ENCODE results near the gene IGSF3.

IGSF3 gene

DNA sequence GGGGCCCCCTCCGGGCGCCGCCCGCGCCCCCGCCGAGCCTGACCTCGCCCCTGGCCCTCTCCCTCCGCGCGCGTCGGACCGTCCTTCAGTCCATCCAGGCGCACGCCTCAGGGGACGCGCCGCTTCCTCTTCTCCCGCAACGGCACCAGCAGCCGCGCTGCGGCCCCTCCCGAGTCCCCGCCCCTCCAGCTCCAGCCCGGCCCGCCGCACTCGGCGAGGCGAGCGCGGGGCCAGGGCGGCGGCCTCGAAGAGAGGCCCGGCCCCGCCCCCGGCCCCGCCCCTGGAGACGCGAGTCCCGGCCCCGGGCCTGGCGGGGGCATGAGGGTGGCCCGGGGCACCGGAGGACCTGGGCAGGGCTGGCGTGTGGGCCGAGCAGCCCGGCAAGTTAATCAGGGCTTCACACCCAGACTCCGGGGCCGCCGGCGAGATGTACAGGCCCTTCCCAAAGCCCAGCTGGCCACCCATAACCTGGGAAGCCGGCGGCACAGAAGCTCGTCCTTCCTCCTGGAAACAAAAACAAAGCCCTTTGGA lies at the start of gene IGSF3:
Gene IGSF3 (minus strand): TSS at position 159 of the 531 bp plus-strand sequence. CDS start 1,407 bp downstream, outside the sequence.
- DNase-seq, result peak; percentile 71

DNA sequence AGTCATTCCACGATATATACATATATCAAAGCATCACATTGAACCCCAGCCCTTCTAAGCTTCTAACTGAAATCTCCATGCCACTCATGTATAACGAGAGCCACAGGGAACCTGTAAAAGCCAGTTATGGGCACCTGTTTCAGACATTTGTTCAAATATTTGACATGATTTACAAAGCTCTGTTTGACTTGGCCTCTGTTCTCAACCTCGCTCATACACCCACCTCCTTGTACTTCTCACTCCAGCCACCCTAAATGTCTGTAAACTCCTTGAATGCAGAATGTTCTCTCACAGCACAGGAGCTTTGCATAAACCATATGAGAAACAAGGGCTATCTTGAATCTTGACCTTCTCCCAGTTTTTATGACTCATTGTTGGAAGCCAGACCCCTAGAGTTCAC lies 49.8 kb upstream of the IGSF3 start:
- DNase-seq, result no peak

DNA sequence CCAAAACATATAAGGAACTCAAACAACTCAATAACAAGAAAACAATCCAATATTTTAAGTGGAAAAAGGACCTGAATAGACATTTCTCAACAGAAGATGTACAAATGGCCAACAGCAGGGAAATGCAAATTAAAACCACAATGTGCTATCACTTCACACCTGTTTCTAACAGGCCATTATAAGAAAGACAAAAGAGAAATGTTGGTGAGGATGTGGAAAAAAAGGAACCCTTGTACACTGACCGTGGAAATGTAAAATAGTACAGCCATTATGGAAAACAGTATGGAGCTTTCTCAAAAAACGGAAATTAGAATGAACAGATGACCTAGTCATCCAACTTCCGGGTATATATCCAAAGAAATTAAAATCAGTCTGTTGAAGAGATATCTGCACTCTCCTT lies 48.9 kb upstream of the IGSF3 start:
- no peak for DNase-seq

DNA sequence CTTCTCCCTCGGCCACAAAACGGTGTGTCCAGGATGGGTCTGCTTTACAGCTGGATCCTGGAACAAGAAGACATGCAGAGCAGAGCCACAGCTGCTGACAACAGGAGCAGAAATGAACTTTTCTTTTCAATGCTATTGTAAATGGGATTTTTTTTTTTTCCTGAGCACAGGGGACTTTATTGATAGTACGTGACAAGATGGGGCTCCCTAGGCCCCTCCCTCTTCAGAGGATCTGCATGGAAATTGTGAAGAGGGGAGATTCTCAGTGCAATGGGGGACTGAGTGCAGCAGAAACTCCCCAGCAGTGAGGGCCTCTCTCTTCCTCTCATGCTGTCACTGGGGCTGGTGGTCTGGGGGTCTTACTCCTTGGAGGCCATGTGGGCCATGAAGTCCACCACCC lies 45.9 kb upstream of the IGSF3 start:
- DNase-seq, result no peak

DNA sequence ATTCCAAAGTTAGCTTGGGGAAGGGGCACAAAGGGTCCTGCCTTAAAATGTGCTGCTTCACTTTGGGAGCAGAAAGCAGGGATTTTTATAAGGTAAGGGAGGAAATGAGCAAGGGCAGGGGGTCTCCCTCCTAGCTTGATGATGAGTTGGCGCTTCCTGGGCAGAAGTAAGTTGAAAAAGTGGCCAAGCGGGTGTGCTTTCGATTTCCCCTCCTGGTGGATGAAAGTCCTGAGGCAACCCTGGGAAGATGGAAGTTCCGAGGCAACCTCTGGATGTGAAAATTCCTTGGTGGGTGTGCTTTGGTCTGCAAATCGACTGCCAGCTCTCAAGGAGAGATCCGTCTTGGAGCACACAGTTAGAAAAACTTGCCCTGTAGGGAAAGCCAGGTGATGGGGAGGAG lies 45.0 kb upstream of the IGSF3 start:
- no peak for DNase-seq

DNA sequence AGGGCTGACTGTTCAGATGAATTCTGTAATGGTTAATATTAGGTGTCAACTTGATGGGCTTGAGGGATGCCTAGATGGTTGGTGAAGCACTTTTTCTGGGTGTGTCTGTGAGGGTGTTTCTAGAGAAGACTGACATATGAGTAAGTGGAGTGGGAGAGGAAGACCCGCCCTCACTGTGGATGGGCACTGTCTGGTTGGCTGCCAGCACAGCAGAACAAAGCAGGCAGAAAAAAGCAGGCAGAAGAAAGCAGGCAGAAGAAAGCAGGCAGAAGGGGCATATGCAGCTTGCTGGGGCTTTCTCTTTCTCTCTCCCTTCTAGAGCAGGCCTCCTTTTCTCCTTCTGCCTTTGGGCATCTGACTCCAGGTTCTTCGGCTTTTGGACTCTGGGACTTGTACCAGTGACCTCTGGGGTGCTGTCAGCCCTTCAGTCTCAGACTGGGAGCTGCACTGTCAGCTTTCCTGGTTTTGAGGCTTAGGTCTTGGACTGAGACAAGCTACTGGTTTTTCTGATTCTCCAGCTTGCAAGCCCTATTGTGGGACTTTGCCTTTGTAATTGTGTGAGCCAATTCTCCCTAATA lies 43.8 kb upstream of the IGSF3 start:
- no peak for DNase-seq

DNA sequence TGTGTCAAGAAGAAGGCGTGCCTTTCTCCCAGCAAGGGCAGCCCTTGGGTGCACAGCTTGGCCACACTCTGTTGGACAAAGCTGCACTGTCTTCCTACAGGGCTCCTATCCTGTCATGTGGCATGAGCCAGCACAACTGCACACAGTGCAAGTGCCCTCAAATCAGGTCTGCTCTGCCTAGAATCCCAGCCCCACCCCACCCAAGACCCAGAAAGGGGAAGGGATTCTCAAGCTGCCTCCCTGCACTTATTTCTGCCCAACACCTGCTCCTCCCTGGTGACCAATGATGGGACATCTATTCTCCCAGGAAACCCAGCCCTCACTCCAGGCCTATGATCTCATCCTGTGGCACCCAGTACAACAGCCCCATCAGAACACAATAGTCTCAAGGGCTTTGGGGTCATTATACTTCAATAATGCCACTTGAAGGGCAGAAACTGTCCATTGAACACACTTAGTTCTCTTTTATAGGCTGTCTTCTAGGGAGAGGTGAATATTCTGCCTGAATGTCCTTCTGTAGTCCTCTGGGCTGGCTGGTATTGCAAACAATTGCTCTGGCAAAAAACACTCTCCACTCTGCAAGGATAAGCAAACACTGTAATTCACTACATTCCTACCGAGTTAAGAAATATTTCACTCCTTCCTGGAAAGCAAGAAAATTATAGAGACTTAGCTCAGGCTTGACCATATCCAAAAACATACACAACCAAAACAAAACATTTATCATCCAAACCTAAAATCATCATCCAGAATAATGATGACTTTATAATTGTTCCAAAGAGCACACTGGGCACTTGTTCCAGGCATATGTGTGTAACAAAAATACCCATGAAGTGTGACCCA lies 43.1 kb upstream of the IGSF3 start:
- no peak for DNase-seq

DNA sequence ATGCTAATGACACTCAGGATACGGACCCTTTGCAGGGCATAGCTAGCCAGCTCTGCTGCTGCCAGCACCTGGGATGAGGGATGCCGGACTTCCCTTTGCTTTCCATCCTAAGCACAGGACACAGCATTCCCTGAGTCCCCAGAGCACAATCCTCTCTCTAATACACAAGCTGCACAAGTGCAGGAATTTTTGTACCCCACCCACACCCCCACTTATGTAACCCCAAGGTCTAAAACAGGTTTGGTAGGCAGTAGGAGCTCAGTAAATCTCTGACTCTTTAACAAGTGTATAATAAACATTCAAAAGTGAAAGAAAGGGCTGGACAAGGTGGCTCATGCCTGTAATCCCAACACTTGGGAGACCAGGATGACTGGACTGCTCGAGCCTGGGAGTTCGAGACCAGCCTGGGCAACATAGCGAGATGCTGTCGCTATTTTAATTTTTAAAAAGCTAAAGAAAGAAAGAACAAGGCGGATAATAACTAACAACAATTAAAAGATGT lies 42.2 kb upstream of the IGSF3 start:
- no peak for DNase-seq

DNA sequence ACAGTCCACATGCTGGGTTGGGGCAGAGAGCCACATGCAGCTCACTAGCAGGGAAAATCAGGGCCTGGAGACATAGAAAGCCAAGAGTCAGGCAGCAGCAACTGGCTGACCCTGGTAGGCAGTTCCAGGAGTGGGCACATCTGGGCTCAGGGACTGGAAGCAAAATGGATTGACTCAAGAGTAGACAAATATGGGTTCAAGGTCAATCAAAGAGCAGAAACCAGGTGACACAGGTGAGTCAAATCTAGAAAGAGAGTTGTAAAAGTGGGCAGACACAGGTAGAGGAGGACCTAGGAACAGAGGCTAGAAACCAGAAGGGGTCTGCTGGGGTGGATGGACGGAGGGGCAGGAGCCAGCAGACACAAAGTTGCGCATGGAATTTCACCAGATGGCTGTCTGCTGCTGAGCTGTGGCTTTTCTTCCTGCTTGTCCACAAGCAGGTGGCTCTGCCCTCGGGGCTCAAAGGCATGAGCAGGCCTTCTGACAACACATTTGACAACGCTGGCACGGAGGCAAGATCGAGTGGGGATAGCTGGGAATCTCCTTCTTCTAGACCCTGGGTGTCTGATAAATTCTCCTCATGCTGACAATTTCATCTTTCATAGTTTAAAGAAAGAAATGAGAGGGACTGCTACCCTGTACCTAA lies 40.8 kb upstream of the IGSF3 start:
- DNase-seq, result no peak

DNA sequence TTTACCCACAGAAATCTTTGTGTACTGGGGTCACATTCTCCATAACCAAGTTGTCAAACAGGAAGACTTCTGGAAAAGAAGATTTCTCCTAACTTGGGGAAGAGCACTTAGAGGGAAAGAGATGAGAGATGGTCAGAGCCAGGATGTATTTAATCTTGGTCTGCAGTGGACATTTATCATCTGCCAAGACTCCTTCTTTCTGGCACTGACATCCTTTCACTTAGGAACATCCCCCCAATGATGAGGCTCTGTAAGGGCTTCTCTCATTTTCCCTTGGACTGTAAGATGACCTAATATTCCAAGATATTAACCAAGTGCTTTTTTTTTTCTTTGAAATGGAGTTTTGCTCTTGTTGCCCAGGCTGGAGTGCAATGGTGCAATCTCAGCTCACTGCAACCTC lies 39.3 kb upstream of the IGSF3 start:
- DNase-seq, result no peak

DNA sequence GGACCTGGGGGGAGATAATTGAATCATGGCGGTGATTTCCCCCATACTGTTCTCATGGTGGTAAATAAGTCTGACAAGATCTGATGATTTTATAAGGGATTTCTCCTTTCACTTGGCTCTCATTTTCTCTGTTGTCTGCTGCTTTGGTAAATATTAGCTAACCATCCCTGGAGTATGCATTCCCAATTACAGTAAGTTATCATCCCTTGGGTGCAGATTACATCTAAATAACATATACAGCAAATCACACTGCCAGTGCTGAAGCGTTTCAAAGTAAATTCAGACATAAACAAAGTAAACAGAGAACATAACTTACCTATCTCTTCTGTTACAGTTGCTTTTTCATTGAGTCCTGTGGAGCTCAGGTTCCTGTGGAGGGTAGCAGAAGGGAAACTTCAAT lies 38.6 kb upstream of the IGSF3 start:
- DNase-seq, result no peak

DNA sequence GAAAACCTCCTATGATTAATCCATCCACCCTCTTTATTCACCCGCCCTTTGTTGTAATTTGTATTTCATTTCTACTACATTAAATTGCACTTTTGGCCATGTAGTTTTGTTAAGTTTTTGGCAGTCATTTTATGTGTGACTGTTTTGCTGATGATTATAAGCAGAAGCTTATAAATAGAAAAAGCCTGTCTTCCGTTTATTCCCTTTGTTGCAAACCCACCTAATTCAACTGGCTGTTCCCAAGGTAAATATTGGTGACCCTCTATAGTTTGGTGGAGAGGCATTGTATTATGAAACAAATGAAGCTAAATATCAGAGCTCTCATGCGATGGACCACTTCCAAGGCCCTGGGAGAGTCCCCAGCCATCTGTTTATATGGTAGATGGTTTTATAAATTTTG lies 36.7 kb upstream of the IGSF3 start:
- DNase-seq, result no peak

DNA sequence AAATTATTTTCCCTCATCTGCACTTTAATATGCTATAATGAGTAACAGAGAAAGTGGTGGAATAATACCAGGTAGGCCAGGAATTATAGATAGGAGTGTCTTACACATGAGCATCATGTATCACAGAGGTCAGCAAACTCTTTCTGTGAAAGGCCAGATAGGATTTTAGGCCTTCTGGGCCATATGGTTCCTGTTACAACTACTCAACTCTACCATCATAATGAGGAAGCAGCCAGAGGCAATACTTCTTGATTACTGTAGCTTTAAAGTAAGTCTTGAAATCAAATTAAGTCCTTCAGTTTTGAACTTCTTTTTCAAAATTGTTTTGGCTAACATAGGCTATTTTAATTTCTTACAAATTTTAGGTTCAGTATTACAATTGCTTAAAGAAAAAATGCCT lies 32.1 kb upstream of the IGSF3 start:
- DNase-seq, result no peak

DNA sequence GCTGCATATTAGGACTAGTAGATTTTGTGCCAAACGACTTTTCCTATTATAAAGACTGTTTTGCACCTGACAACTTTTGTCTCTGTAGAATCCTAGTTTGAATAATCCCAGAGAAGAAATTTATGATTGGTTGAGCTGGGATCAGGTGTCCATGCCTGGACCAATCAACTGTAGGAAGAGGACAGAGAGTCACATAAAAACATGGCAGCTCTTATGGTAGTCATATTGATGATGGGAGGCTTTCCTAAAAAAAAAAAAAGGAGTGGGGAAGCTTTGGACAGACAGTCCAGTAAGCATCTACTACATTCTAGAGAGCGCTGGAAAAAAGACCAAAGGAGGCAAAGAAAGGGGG lies 30.7 kb upstream of the IGSF3 start:
- no peak for DNase-seq

DNA sequence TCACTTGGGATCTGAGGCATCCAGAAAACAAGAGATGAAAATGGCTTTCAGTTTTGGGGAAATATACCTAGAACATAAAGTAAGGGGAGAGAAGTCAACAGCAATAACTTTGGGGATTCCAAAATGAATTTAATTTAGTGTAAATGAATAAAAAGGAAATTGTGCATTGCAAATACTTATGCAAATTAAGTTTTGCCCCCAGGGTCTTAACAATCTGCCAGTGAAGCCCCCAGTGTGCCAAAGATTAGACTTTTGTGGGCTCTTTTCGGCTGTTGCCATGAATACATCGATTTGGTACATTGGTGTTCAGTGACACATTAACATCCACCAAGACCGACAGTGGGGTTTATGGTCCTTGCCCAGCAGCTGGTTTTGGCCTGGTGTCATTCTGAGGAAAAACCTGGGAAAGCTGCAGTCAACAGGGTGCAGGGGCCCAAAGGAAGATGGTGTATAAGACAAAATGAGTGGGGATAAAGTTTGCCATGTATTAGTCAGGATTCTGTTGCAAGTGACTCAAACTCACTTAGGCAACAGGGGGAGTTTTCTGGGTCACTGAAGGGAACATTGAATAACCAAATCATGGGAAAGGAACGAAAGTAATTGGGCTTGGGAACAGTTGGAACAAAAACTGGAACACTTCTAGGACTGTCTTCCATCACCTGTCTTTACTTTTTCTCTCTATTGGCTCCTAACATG lies 30.2 kb upstream of the IGSF3 start:
- DNase-seq, result no peak

DNA sequence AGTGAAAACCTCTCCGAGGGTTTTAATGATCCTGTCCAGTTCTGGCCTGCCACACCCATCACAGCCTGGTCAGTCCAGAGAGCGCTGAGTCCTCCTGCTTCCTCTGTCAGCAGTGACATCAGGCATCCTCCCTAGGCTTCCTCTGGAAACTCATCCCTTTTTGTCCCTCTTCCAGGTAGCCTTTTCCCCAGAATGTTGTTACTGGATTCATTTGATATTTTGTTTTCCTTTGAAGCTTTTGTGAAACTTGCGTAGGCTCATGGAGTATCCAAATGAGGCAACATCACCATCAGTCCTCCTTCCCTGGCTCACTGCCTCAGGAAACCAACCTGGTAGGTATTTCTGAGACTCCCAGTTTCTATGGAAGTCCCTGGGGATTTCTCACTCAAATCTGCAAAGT lies 27.0 kb upstream of the IGSF3 start:
- DNase-seq, result no peak

DNA sequence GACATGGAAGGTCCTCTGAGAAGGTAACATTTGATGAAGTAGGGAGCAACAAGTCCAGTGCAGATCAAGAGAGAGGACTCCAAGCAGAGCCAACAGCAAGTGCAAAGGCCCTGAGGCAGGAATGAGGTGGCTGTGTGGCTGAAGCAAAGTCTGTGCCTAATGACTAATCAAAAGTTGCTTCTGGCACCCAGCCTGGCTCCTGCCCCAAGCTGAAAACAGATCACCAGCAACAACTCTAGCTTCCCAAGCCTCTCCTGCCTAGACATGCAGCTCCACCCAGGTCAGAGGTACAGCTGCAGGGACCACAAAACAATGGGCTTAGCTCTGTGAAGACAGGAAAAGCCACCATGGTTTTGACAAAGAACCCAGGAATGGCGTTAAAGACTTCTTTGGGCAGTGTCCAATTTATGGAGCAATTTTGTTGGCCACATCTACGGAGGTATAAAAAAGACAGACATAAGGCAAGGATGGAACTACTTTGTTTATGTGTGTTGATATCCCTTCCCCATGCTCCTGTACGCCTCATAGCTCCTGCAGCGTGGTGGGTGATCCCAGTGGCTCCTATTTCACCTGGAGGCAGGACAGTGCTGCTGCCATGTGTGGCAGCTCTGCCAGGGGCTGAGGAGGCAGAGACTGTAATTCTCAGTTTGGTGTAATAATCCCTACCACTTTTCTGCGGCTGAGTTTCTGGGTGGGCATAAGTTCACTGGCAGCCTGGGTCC lies 26.4 kb upstream of the IGSF3 start:
- DNase-seq, result peak; percentile 15

DNA sequence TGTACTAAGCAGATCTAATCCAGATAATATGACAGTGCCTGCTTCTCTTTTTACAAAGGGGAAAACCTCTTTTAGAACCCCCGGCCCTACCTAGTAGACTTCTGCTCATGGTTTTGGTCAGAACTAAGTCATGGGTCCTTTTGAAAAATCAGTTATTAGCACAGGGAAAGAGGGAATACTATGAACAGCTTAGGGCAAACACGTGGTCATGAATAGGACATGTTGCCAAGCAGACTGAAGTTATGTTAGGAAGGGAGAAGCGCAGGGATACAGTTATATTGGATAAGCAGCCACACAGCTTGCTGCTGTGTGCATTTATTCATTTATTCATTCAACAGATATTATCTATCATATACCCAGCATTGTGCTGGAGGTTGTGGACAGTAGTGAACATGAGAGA lies 25.3 kb upstream of the IGSF3 start:
- no peak for DNase-seq

DNA sequence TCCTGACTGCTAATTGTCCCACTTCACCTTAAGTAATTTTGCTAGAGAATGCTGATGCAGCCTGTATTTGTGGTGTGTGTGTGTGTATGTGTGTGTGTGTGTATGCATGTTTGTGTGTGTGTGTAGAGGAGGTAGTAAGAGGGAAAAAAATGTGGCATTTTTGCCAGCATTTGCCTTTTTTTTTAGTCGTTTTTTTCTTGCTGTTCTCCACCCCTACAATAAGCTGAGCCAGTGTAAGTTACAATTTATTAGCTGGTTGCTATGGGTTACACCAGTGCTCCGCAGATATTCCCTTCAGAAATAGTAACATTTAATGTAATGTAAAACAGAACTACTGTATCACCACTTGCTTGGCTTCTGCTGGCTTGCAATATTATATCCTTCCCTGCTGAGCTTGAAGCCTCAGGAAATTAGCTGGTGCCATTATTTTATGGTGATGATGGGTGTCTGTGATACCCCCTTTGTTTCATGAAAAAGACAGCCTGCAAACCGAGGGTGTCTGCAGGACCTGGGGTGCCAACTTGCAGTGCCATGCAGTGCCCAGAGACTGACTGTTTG lies 23.4 kb upstream of the IGSF3 start:
- DNase-seq, result no peak

DNA sequence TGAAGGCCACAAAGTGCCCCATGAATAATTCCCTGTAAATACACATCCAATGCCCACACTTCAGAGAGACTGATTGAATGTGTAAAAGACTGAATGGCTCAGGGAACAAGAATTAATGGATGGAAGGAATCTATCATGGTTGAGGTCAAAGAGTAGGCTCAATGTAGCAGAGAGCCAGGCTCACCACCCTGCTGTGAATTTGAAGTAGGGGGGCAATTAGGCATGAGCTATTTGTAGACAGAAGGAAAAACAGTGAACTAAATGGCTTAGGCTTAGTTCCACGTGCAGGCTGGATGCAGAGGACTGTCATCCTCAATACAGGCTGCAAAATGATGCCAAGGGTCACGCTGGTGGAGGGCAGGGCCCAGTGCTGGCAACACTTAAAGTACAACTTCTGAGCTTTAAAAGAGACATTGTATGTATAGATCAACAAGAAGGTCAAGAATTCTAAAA lies 22.9 kb upstream of the IGSF3 start:
- DNase-seq, result no peak

DNA sequence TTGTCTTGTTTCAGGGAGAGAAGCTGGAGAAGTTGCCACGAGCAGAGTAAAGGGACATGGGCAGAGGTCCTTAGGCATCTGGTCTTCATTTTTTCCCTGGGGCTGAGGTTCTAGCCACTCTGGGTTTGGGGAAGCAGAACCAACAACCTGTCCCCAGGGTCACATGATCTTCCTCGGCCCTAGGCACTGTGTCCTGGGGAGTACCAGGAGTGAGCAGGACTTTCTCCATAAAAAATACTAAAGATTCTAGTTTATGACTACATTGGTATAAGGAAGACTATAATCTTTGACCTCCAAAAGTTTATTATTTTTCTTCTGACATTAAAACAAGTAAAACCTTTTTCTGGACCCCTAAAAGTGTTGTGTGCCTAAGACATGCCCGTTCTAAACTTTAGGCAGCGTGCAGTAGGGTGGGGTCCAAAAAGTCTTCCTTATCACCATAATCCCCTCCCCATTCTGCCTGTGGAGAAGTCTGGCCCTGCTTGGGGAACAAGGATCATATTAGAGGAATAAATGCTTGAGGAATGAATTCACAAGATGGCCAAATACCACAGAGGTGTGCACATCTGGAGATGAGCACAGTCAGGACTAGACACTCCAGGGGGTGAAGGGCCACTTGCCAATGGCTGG lies 19.3 kb upstream of the IGSF3 start:
- no peak for DNase-seq

DNA sequence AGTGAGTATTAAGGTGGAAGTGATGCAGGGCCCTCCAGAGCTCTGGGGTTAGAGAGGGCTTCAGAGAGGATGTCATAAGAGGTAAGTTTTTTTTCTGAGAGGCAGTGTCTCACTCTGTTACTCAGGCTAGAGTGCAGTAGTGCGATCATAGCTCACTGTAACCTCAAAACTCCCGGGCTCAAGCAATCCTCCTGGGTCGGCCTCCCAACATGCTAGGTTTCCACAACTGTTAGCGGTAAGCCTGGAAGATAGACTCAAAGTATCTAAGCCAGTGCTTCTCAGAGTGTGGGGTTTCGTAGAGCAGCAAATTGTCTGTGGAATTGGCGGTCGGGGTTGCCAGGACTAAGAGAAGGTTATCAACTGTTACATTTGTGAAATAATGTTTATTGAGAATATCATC lies 18.6 kb upstream of the IGSF3 start:
- DNase-seq, result no peak

Measured in NCI-H226 (cell line).